ENCODE data around the gene PCSK2.

- TF ChIP-seq, protein P1, sequence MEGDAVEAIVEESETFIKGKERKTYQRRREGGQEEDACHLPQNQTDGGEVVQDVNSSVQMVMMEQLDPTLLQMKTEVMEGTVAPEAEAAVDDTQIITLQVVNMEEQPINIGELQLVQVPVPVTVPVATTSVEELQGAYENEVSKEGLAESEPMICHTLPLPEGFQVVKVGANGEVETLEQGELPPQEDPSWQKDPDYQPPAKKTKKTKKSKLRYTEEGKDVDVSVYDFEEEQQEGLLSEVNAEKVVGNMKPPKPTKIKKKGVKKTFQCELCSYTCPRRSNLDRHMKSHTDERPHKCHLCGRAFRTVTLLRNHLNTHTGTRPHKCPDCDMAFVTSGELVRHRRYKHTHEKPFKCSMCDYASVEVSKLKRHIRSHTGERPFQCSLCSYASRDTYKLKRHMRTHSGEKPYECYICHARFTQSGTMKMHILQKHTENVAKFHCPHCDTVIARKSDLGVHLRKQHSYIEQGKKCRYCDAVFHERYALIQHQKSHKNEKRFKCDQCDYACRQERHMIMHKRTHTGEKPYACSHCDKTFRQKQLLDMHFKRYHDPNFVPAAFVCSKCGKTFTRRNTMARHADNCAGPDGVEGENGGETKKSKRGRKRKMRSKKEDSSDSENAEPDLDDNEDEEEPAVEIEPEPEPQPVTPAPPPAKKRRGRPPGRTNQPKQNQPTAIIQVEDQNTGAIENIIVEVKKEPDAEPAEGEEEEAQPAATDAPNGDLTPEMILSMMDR (IDR thresholded peaks at IDR 0.05), result no peak
- TF ChIP-seq POLR2A (IDR thresholded peaks at IDR 0.05), result no peak
Observed at GRCh38 chr20:17381724-17382123, 154.9 kb downstream of the PCSK2 start.

All from esophagus squamous epithelium (tissue), 4 donors.